Stimulated activated CD8-positive, alpha-beta memory T cell treated with anti-CD3 and anti-CD28 coated beads, Interleukin-7, amount 100 ng/mL, for 48 hours (primary cell): Measurements from ENCODE around the gene CENPU.

Source experiments
- DNase-seq, 2 donors: peaks; one replicate each; pipeline ENCODE4 v3.0.0-alpha.2; 2020; ENCODE audit warnings: low read depth in 1 of 2; ENCODE audit errors: extremely low read depth in 1 of 2

Gene CENPU

GRCh38 chr4:184645904-184646610 lies 87.8 kb downstream of the CENPU start:
- no peak for DNase-seq

DNA sequence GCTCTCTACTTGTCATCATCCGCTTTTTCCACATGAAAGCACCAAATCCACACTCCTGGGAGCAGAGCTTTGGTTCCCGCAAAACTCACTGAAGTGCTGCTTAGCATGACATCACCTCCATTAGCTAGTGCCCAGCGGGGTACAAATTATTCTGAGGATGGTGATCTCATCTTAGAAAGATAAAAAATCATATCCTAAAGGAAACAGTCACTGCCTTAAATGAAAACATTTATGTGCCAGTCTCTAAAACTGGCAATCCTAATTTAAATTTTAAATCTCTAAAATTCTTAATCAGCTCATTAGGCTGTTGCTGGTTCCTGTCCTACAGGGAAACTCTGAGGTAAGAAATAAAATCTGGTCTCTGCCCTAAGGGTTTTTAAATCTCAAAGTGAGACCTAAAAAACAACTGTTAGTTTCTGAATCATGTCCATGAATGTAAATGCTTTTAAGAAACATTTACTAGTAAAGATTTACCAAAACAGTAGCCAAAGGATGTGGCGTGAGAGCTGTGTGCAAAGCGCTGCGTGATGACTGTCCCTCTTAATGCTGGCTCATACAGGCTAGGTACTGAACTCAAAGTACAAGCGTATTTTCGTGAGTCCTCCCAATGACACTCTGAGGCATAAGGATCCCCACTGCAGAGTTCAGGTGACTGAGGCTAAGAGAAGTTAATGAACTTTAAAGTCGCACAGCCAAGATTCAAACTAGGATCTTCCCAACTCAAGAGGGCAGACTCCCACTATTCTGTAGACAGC lies 89.2 kb downstream of the CENPU start:
- no peak for DNase-seq
